HG03064 (cell line): ENCODE data around the gene MYRIP.

Experiments used
- ATAC-seq: cut with Tn5 transposase; IDR thresholded peaks from one replicate; pipeline ENCODE4 v1.9.1; 2021; ENCODE audit warnings: low read depth; ENCODE audit not compliant: unreplicated experiment

MYRIP gene

GRCh38 chr3:39900462-39901002 is 91.1 kb downstream of the MYRIP start:
- no peak for ATAC-seq

- no peak for ATAC-seq
Observed at GRCh38 chr3:39903253-39903652, 93.8 kb downstream of the MYRIP start.

- no peak for ATAC-seq
Observed at GRCh38 chr3:39905788-39906187, 96.4 kb downstream of the MYRIP start.

GRCh38 chr3:39907981-39908380 is 98.6 kb downstream of the MYRIP start:
- ATAC-seq = no peak

GRCh38 chr3:39910135-39910534 is 100.7 kb downstream of the MYRIP start:
- no peak for ATAC-seq

- ATAC-seq = no peak
Observed at GRCh38 chr3:39910826-39911464, 101.5 kb downstream of the MYRIP start.

GRCh38 chr3:39911465-39912309 is 102.3 kb downstream of the MYRIP start:
- no peak for ATAC-seq

GRCh38 chr3:39915027-39915426 is 105.6 kb downstream of the MYRIP start:
- no peak for ATAC-seq

- ATAC-seq = no peak
Observed at GRCh38 chr3:39917065-39917773, 107.8 kb downstream of the MYRIP start.

- ATAC-seq = no peak
Observed at GRCh38 chr3:39919281-39919680, 109.9 kb downstream of the MYRIP start.

GRCh38 chr3:39920271-39920670 is 110.9 kb downstream of the MYRIP start:
- no peak for ATAC-seq

GRCh38 chr3:39927479-39927878 is 118.1 kb downstream of the MYRIP start:
- ATAC-seq = no peak

GRCh38 chr3:39933986-39934693 is 124.7 kb downstream of the MYRIP start:
- no peak for ATAC-seq

- ATAC-seq = no peak
Observed at GRCh38 chr3:39934696-39935095, 125.3 kb downstream of the MYRIP start.

- ATAC-seq = no peak
Observed at GRCh38 chr3:39935261-39935660, 125.9 kb downstream of the MYRIP start.

GRCh38 chr3:39936848-39937247 is 127.4 kb downstream of the MYRIP start:
- no peak for ATAC-seq

- ATAC-seq = no peak
Observed at GRCh38 chr3:39937315-39937714, 127.9 kb downstream of the MYRIP start.

- ATAC-seq = no peak
Observed at GRCh38 chr3:39937874-39938273, 128.5 kb downstream of the MYRIP start.

GRCh38 chr3:39941931-39942330 is 132.5 kb downstream of the MYRIP start:
- no peak for ATAC-seq

GRCh38 chr3:39960515-39961191 is 151.2 kb downstream of the MYRIP start:
- ATAC-seq = no peak
